Hepatocyte (in vitro differentiated cells): Measurements from ENCODE around the gene CPZ. TPM values are rescaled to one million over a fixed set of nuclear protein-coding genes. Genes with fewer than 3 reads are reported as not detected.

ENCODE experiments used
- DNase-seq: peaks from one replicate; pipeline ENCODE4 v3.0.0-alpha.2; 2016; ENCODE audit warnings: low spot score
- H2AFZ ChIP-seq: fragments of 200-600 bp; sonication (generic); 2 replicates; pipeline ENCODE4 v1.6.0; 2016; ENCODE audit warnings: antibody characterized with exemption, mild to moderate bottlenecking
- H3K27ac ChIP-seq: fragments of 200-600 bp; sonication (generic); 2 replicates; pipeline ENCODE4 v1.5.1; 2016; ENCODE audit warnings: mild to moderate bottlenecking
- H3K27me3 ChIP-seq: fragments of 200-600 bp; sonication (generic); 2 replicates; pipeline ENCODE4 v1.6.1; 2016
- H3K36me3 ChIP-seq: fragments of 200-600 bp; sonication (generic); replicated peaks from 2 replicates; pipeline ENCODE4 v1.5.1; 2016; ENCODE audit warnings: low read depth; ENCODE audit not compliant: insufficient read depth
- H3K4me1 ChIP-seq: fragments of 200-600 bp; sonication (generic); 2 replicates; pipeline ENCODE4 v1.5.1; 2016; ENCODE audit warnings: mild to moderate bottlenecking, moderate library complexity; ENCODE audit not compliant: insufficient read depth
- H3K4me2 ChIP-seq: fragments of 200-600 bp; sonication (generic); 2 replicates; pipeline ENCODE4 v1.6.0; 2016
- H3K4me3 ChIP-seq: fragments of 200-600 bp; sonication (generic); 2 replicates; pipeline ENCODE4 v1.5.1; 2016; ENCODE audit warnings: mild to moderate bottlenecking
- H3K79me2 ChIP-seq: fragments of 200-600 bp; sonication (generic); 2 replicates; pipeline ENCODE4 v1.6.0; 2017; ENCODE audit warnings: mild to moderate bottlenecking
- H3K9me2 ChIP-seq: fragments of 200-600 bp; sonication (generic); replicated peaks from 2 replicates; pipeline ENCODE4 v1.6.0; 2017; ENCODE audit warnings: mild to moderate bottlenecking; ENCODE audit not compliant: insufficient read depth
- H3K9me3 ChIP-seq: fragments of 200-600 bp; sonication (generic); 2 replicates; pipeline ENCODE4 v1.5.1; 2016; ENCODE audit warnings: low read depth, mild to moderate bottlenecking
- H4K20me1 ChIP-seq: fragments of 200-600 bp; sonication (generic); 2 replicates; pipeline ENCODE4 v1.6.0; 2016; ENCODE audit warnings: mild to moderate bottlenecking; ENCODE audit not compliant: insufficient read depth, poor library complexity, severe bottlenecking
- EZH2 ChIP-seq: fragments of 200-600 bp; sonication (generic); IDR thresholded peaks from 2 replicates; pipeline ENCODE4 v1.6.1; 2016; ENCODE audit warnings: antibody characterized with exemption, mild to moderate bottlenecking, borderline replicate concordance
- EZH2phosphoT487 ChIP-seq: fragments of 200-600 bp; sonication (generic); IDR thresholded peaks from one replicate; pipeline ENCODE4 v1.6.1; 2018; ENCODE audit warnings: antibody characterized with exemption, mild to moderate bottlenecking, low read depth, moderate library complexity; ENCODE audit not compliant: unreplicated experiment, severe bottlenecking
- WGBS: methylation state at CpG from one replicate; pipeline ENCODE4 v1.1.6; 2016; ENCODE audit warnings: low lambda C conversion rate; ENCODE audit errors: missing lambda C conversion rate; 5-methylcytosine and 5-hydroxymethylcytosine counted together
- polyA plus RNA-seq: library from polyadenylated mRNA; unstranded; fragments of >200 nt; fragmentation: Nextera tagmentation; extraction: Ambion mirVana; gene quantifications from 2 replicates; pipeline ENCODE4 v1.2.1, GENCODE V29; 2016
- total RNA-seq: library from RNA; depleted of rRNA; stranded (reverse); fragments of >200 nt; gene quantifications from 2 replicates; pipeline ENCODE4 v1.2.3, GENCODE V29; 2014
- TF ChIP-seq, protein P1 (sequence below): fragments of 200-600 bp; sonication (generic); IDR thresholded peaks from 2 replicates; pipeline ENCODE4 v1.5.1; 2016; ENCODE audit warnings: antibody characterized with exemption, mild to moderate bottlenecking; ENCODE audit not compliant: poor library complexity

CPZ gene
- total and polyA plus RNA-seq, 2 experiments from 2014 or later = 34.8 to 113 TPM

DNA sequence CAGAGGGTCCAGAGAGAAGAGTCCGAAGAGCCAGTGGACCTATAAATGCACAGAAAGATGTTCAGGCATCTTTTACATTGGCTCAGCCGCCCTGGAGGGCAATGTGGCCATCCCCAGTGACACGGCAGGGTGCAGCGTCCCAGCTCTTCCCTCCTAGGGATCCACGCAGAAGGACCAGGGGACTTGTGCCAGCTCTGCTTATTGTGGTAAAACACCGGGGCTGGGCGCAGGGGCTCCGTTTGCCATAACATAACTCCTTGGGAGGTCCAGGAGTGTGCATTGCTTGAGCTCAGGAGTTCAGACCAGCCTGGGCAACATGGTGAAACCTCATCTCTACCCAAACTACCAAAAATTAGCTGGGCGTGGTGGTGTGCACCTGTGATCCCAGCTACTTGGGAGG is 70.2 kb downstream of the CPZ start:
- no peaks in the 10 kb centered on the region for H4K20me1 ChIP-seq
- WGBS = 87% methylated on average over 9 of the region's 9 CpGs

GRCh38 chr4:8664031-8664805 is 71.7 kb downstream of the CPZ start:
- DNase-seq = no peak
- no peak overlapping the region for H3K4me3 ChIP-seq
- H2AFZ ChIP-seq = no peak overlapping the region
- H3K27ac ChIP-seq = no peak overlapping the region
- no peaks in the 10 kb centered on the region for H4K20me1 ChIP-seq
- WGBS = 60% methylated on average over 16 of the region's 18 CpGs
- H3K9me2 ChIP-seq = no peaks in the 10 kb centered on the region
- H3K36me3 ChIP-seq = no peaks in the 10 kb centered on the region
- no peaks in the 10 kb centered on the region for H3K79me2 ChIP-seq
- H3K4me1 ChIP-seq = no peaks in the 10 kb centered on the region
- peaks cover 38% of the 10 kb centered on the region for H3K27me3 ChIP-seq
- no peak for TF ChIP-seq EZH2
- no peak for TF ChIP-seq EZH2phosphoT487
- no peaks in the 10 kb centered on the region for H3K9me3 ChIP-seq
- no peak overlapping the region for H3K4me2 ChIP-seq

More for the DNA sequence above, 70.2 kb downstream of the CPZ start:
- Histone ChIP-seq H3K4me2 (no peak overlapping the region), H3K36me3 (no peaks in the 10 kb centered on the region), H3K27ac (no peak overlapping the region), H3K9me3 (no peaks in the 10 kb centered on the region), H3K4me3 (no peak overlapping the region), H2AFZ (no peak overlapping the region), H3K79me2 (no peaks in the 10 kb centered on the region), H3K27me3 (peaks cover 26% of the 10 kb centered on the region), H3K9me2 (no peaks in the 10 kb centered on the region), H3K4me1 (no peaks in the 10 kb centered on the region)
- DNase-seq = no peak
- TF ChIP-seq, protein P1, sequence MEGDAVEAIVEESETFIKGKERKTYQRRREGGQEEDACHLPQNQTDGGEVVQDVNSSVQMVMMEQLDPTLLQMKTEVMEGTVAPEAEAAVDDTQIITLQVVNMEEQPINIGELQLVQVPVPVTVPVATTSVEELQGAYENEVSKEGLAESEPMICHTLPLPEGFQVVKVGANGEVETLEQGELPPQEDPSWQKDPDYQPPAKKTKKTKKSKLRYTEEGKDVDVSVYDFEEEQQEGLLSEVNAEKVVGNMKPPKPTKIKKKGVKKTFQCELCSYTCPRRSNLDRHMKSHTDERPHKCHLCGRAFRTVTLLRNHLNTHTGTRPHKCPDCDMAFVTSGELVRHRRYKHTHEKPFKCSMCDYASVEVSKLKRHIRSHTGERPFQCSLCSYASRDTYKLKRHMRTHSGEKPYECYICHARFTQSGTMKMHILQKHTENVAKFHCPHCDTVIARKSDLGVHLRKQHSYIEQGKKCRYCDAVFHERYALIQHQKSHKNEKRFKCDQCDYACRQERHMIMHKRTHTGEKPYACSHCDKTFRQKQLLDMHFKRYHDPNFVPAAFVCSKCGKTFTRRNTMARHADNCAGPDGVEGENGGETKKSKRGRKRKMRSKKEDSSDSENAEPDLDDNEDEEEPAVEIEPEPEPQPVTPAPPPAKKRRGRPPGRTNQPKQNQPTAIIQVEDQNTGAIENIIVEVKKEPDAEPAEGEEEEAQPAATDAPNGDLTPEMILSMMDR = no peak
- no peak for TF ChIP-seq EZH2phosphoT487
- TF ChIP-seq EZH2 = no peak

- no peak overlapping the region for H3K4me2 ChIP-seq
- no peaks in the 10 kb centered on the region for H3K9me2 ChIP-seq
- H3K27me3 ChIP-seq = peaks cover 38% of the 10 kb centered on the region
These were observed 72.4 kb downstream of the CPZ start for GRCh38 chr4:8664976-8665375.

More at GRCh38 chr4:8664976-8665375, 72.4 kb downstream of the CPZ start:
- Histone ChIP-seq H2AFZ (no peak overlapping the region), H3K36me3 (no peaks in the 10 kb centered on the region), H3K9me3 (no peaks in the 10 kb centered on the region), H3K4me3 (no peak overlapping the region), H3K27ac (no peak overlapping the region), H3K4me1 (no peaks in the 10 kb centered on the region), H3K79me2 (no peaks in the 10 kb centered on the region), H4K20me1 (no peaks in the 10 kb centered on the region)
- no peak for TF ChIP-seq EZH2
- TF ChIP-seq, protein P1 = no peak
- no peak for TF ChIP-seq EZH2phosphoT487
- no peak for DNase-seq
- WGBS = 63% methylated on average over 8 of the region's 8 CpGs
